Gastroesophageal sphincter (tissue), 4 donors: Measurements from ENCODE around the gene SYTL3. TPM values are rescaled to one million over a fixed set of nuclear protein-coding genes. Genes with fewer than 3 reads are reported as not detected.

Source experiments
- ATAC-seq: fragments of 150-250 bp; one replicate; pipeline ENCODE4 v1.9.1; 2016; ENCODE audit warnings: mild to moderate bottlenecking, moderate library complexity
- H3K27ac ChIP-seq, 4 donors: fragments of 200-600 bp; sonication (generic) in 3 of 4; 1 replicate in 3 of 4; 2 replicates in 1 of 4; pipeline ENCODE4 v1.5.1; 2016 to 2019
- H3K27me3 ChIP-seq: fragments of 200-600 bp; sonication (generic); one replicate; pipeline ENCODE4 v1.5.1; 2019
- H3K36me3 ChIP-seq, 2 donors: fragments of 200-600 bp; sonication (generic); one replicate each; pipeline ENCODE4 v1.5.1; 2019; ENCODE audit warnings: control low read depth in 1 of 2
- H3K4me1 ChIP-seq, 3 donors: fragments of 200-600 bp; sonication (generic); 1 replicate in 2 of 3; 2 replicates in 1 of 3; pipeline ENCODE4 v1.5.1; 2016 to 2019; ENCODE audit warnings: control low read depth in 2 of 3
- H3K4me3 ChIP-seq, 2 donors: fragments of 200-600 bp; sonication (generic); one replicate each; pipeline ENCODE4 v1.5.1; 2019; ENCODE audit warnings: mild to moderate bottlenecking in 1 of 2, moderate library complexity in 1 of 2
- H3K9me3 ChIP-seq, 3 donors: fragments of 200-600 bp; sonication (generic); one replicate each; pipeline ENCODE4 v1.5.1; 2017 to 2019; ENCODE audit warnings: control low read depth in 2 of 3
- EP300 ChIP-seq: sonication (generic); formaldehyde crosslinking; IDR thresholded peaks from one replicate; pipeline ENCODE4 v1.6.1; 2017; ENCODE audit warnings: antibody characterized with exemption, mild to moderate bottlenecking
- POLR2A ChIP-seq, 2 donors: fragments of 450-650 bp; IDR thresholded peaks; one replicate each; pipeline ENCODE4 v1.6.1; 2017; ENCODE audit warnings: antibody characterized with exemption in 2 of 2, mild to moderate bottlenecking in 2 of 2, moderate library complexity in 1 of 2
- POLR2AphosphoS5 ChIP-seq: sonication (generic); formaldehyde crosslinking; IDR thresholded peaks from one replicate; pipeline ENCODE4 v1.6.1; 2017; ENCODE audit warnings: antibody characterized with exemption
- WGBS, 2 donors: methylation state at CpG; one replicate each; pipeline ENCODE4 v1.1.5; 2018; ENCODE audit warnings: low coverage in 1 of 2; 5-methylcytosine and 5-hydroxymethylcytosine counted together
- total RNA-seq, 4 donors: library from RNA; depleted of rRNA; stranded (reverse); fragments of >200 nt; gene quantifications; one replicate each; pipeline ENCODE4 v1.1.0, GENCODE V29; 2016
- TF ChIP-seq, protein P1 (sequence below), 4 experiments: fragments of 200-600 bp in 2 of 4; fragments of 450-650 bp in 2 of 4; sonication (generic) in 1 of 4; IDR thresholded peaks; one replicate each; pipeline ENCODE4 v1.5.1; 2017 to 2019; ENCODE audit warnings: antibody characterized with exemption in 4 of 4, mild to moderate bottlenecking in 2 of 4, moderate library complexity in 2 of 4

Gene SYTL3
- total RNA-seq, 4 donors from 2014 or later, result 1.9 to 5.9 (median 4.5) TPM

DNA sequence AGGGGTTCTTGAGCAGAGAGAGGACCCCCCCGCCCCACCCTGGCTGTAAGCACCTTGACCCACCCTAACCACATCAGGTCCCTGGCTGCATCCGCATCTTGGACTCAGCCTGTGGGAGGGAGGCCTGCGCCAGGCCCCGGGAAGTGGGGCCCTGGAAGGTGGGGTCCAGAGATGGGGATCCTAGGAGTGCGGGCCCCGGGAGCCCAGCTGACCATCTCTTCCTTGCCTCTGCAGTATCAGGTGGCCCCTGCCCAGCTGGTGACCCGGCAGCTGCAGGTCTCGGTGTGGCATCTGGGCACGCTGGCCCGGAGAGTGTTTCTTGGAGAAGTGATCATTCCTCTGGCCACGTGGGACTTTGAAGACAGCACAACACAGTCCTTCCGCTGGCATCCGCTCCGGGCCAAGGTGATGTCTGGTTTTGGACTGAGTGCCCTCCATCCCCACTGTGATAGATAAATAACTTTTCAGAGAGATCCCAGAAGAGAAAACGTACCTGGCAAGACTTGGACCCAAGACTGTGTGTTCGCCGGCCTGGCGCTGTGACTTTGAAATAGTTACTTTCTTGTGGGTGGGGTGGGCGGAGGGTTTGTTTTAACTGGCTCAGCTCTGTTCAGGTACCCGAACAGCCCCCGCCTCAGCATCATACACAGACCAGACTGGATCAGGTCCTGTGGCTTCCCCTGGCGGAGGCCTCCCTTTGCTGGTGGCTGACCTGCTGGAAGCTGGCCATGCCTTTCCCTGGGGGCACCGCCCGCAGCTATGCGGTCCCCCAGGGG is 107.3 kb downstream of the SYTL3 start:
- Histone ChIP-seq H3K27me3 (no peaks in the 10 kb centered on the region), H3K4me1 (peaks cover 0 to 12% (median 4%) of the 10 kb centered on the region in 3 donors), H3K36me3 (peaks cover 0 to 10% of the 10 kb centered on the region in 2 donors), H3K9me3 (no peaks in the 10 kb centered on the region), H3K4me3 (no peak overlapping the region), H3K27ac (no peak overlapping the region)
- TF ChIP-seq POLR2A (IDR thresholded peaks at IDR 0.05) (no peak), POLR2AphosphoS5 (no peak), EP300 (no peak)
- TF ChIP-seq, protein P1, sequence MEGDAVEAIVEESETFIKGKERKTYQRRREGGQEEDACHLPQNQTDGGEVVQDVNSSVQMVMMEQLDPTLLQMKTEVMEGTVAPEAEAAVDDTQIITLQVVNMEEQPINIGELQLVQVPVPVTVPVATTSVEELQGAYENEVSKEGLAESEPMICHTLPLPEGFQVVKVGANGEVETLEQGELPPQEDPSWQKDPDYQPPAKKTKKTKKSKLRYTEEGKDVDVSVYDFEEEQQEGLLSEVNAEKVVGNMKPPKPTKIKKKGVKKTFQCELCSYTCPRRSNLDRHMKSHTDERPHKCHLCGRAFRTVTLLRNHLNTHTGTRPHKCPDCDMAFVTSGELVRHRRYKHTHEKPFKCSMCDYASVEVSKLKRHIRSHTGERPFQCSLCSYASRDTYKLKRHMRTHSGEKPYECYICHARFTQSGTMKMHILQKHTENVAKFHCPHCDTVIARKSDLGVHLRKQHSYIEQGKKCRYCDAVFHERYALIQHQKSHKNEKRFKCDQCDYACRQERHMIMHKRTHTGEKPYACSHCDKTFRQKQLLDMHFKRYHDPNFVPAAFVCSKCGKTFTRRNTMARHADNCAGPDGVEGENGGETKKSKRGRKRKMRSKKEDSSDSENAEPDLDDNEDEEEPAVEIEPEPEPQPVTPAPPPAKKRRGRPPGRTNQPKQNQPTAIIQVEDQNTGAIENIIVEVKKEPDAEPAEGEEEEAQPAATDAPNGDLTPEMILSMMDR (IDR thresholded peaks at IDR 0.05), result no peak
- WGBS, 2 donors, result 90% methylated on average over 2 of the region's 25 CpGs; no CpG with 5 or more reads in 1 of the 2 donors
- ATAC-seq, result no peak

- Histone ChIP-seq H3K27ac (no peak overlapping the region), H3K36me3 (peaks cover 0 to 10% of the 10 kb centered on the region in 2 donors), H3K4me1 (peaks cover 0 to 6% (median under 1%) of the 10 kb centered on the region in 3 donors), H3K27me3 (no peaks in the 10 kb centered on the region), H3K4me3 (no peak overlapping the region), H3K9me3 (no peaks in the 10 kb centered on the region)
- TF ChIP-seq, protein P1 (IDR thresholded peaks at IDR 0.05), result no peak
- no peak for TF ChIP-seq EP300
- no peak for ATAC-seq
- 85% methylated on average over 8 of the region's 9 CpGs; no CpG with 5 or more reads in 1 of the 2 donors for WGBS, 2 donors
Observed at GRCh38 chr6:158757753-158758090, 107.9 kb downstream of the SYTL3 start.

DNA sequence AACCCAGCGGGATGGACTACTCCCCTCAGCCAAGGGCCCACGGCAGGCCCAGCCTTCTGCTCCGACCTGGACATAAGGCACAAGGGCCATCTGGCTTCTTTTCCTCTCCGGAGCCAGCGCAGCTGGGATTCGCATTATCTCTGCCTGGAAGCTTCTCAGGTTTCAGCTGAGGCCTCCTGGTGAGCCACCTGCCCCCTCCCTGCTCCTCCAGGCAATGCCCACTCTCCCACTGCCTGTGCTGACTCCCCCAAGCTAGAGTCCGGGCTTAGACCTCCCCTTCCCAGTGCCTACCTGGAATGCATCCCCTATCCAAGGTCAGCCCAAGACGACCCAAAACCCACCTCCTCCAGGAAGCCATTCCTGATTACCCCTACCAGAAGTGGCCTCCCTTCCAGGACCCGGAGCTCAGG is 108.6 kb downstream of the SYTL3 start:
- Histone ChIP-seq H3K9me3 (no peaks in the 10 kb centered on the region), H3K4me1 (peaks cover 0 to 7% (median 2%) of the 10 kb centered on the region in 3 donors), H3K4me3 (no peak overlapping the region), H3K27ac (no peak overlapping the region), H3K36me3 (peaks cover 0 to 10% of the 10 kb centered on the region in 2 donors), H3K27me3 (no peaks in the 10 kb centered on the region)
- no peak for ATAC-seq
- TF ChIP-seq POLR2A (IDR thresholded peaks at IDR 0.05), result no peak
- TF ChIP-seq, protein P1 (IDR thresholded peaks at IDR 0.05), result no peak
- no peak for TF ChIP-seq EP300
- TF ChIP-seq POLR2AphosphoS5, result no peak
- 58 to 72% methylated on average over 7 to 8 of the region's 9 CpGs for WGBS, 2 donors

DNA sequence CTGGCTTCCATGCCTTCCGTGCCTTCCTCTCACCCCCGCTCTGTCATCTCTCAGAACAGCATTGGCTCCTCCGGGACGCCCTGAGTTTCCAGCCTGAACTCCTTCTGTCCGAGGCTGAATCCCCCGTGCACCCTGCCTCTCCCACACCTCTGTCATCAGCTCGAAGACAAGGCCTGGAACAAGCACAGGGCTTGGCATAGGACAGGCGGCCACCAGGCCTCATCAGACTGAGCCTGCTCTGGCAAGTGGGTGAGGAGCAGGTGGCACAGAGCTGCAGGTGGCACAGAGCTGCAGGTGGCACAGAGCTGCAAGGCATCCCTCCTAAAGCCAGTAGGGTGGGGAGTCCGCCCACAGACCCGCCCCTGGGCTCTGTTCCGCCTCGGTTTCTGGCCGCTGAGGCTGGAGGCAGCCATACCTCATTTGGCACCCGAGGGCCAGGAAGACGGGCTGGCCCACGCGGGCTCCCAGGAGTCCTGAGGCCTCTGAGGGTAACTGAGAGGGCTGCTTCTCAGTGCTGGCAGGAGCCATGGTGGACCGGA is 109.2 kb downstream of the SYTL3 start:
- Histone ChIP-seq H3K9me3 (no peaks in the 10 kb centered on the region), H3K27ac (no peak overlapping the region), H3K4me1 (peaks cover 0 to 12% (median 6%) of the 10 kb centered on the region in 3 donors), H3K27me3 (no peaks in the 10 kb centered on the region), H3K36me3 (peaks cover 0 to 11% of the 10 kb centered on the region in 2 donors), H3K4me3 (no peak overlapping the region)
- no peak for TF ChIP-seq POLR2AphosphoS5
- no peak for TF ChIP-seq POLR2A (IDR thresholded peaks at IDR 0.05)
- no peak for TF ChIP-seq EP300
- TF ChIP-seq, protein P1 (IDR thresholded peaks at IDR 0.05), result no peak
- no peak for ATAC-seq
- 77% methylated on average over 2 of the region's 18 CpGs; no CpG with 5 or more reads in 1 of the 2 donors for WGBS, 2 donors
